Fibroblast of the conjunctiva (primary cell): ENCODE results near the gene CIB4.
A peak's percentile ranks its signal among the peaks of the same experiment; 100 is the strongest.

Source experiments
- DNase-seq: peaks from one replicate; pipeline ENCODE4 v3.0.0-alpha.2; 2010; ENCODE audit warnings: low read depth

The CIB4 gene

GRCh38 chr2:26581991-26582842 lies 58.9 kb downstream of the CIB4 start:
- no peak for DNase-seq

DNA sequence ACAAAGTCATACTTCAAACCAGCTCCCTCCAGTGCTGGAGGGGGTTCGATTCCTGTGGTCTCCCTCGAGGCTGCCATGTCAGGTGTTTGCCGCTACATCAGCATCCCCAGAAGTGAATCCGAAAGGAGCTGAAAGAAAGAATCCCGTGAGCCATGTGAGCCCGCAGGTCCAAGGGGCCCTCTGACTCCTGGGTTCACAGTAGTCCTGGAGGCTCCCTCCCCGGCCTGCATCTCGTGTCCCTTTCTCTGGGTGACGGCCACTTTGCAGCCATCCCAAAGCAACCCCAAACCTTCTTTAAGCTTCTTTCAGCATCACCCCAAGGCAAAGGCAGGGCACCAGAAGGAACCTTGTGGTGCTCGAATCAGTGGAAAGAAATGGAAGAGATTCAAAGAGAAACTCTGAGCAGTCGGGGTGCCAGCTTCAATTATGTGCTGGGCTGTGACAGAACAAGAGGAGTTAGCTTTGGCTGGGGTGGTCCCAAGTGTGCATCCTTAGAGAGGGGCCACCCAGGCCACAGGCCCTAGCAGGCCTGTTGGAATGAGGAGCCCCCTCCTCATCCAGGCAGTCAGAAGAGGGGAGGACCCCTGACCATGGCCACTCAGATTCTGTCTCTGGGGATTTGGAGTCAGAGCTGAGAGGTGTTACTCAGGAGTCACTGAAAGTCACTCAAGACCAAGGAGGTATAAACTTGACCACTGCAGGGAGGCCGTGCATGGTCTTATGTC lies 59.7 kb downstream of the CIB4 start:
- DNase-seq, result no peak

DNA sequence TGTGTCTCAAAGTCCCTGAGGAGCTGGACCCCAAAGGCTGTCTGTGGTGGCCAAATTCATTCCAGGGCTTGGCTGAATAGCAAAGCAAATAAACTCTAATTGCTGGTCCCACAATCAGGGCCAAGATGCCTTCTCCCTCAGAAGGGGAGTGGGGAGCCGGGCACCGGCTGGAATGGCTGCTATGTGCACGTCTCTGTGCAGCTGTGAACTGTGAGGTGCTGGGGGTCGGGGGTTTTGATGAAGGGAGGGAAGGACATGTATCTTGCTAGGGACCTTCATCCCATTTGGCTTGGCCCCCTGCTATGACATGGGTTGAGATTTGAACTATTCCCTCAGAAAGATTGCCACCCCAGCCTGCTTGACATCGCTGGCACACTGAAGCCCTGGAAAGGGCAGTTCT lies 60.4 kb downstream of the CIB4 start:
- DNase-seq, result no peak

DNA sequence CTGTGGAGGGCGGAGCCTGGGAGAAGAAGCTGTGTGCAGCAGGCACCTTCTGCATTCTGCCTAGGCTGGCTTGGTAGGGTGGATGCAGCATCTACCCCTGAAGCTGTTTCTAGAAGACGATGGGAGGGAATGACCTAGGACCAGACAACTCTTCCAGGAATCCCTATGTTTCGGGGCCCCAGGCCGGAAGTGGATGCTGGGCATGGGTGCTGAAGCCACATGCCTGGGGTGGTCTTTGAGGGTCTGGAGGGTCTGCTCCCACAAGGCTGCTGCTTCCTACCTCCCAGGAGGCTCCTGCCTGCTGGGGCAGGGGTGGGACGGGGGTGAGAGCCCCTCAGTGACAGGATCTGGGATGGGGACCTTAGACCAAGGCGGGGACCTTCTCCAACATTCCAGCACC lies 61.0 kb downstream of the CIB4 start:
- DNase-seq, result no peak

GRCh38 chr2:26579723-26580040 lies 61.5 kb downstream of the CIB4 start:
- no peak for DNase-seq

DNA sequence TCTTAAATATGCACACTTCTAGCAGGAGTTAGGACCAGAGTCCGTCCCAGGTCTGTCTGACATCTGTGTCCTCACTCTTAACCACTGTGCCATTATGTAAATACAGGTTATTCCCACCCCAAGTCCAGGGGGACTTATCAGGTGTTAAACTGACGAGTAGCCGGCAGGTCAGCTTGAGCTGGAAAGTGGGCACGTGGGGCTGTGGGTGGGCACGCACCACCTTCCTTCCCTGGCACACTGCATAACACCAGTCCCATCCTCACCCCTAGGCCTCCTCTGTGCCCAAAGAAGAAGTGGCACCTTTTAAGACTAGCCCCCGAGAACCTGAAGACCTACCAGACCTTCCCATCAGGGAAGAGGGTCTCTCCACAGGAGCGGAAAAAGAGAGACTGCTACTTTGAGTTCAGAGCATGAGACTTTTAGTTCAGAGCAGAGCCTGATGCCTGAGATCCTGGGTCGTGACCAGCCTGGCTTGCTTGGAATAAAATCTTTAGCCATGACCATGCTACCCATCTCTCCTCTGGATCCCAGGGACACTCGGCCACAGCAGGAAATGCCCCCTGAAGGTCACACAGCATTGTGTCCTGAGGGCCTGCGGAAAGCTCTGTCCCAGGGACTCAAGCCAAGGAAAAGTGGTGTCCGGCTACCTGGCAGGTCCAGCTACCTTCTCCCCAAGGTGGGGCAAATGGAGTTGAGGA lies 62.0 kb downstream of the CIB4 start:
- DNase-seq, result no peak

- DNase-seq, result no peak
These were observed 62.6 kb downstream of the CIB4 start for GRCh38 chr2:26578581-26578980.

GRCh38 chr2:26578113-26578458 lies 63.1 kb downstream of the CIB4 start:
- DNase-seq, result no peak

GRCh38 chr2:26577442-26578112 lies 63.6 kb downstream of the CIB4 start:
- peak; percentile 38 for DNase-seq

GRCh38 chr2:26576565-26577441 lies 64.4 kb downstream of the CIB4 start:
- DNase-seq, result no peak

DNA sequence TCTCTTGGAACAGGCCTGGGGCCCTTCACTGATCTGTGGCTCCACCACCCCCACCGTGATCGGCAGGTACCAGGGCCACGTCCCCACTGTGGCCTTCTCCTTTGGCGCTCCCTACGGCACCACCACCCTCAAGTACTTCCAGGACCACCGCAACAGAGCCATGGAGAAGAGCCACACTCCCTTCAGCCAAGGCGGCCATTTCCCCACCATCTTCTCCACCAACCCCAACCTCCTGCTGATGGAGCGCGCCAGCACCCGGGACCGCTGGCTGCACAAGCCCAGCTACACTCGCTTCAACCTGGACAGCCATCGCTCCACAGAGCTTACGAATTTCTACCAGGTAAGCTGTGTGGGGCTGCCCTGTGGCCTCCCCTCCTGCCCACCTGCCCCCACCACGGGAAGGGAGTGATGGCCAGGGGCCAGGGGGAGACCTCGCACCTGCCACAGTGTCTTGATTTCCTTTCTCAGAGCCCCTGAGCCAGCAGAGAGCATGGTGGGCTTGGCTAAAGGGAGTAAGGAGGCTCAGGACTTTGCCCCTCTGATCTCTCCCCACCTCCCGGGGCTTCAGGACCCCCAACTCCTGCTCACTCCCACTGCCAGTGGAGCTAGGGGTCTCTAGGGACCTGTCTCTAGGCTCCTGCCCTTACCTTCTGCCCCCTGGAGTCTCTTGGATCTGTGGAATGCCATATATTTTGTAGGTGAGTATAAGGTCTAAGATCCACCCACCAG lies 65.2 kb downstream of the CIB4 start:
- DNase-seq, result no peak

GRCh38 chr2:26574900-26575560 lies 66.1 kb downstream of the CIB4 start:
- no peak for DNase-seq

DNA sequence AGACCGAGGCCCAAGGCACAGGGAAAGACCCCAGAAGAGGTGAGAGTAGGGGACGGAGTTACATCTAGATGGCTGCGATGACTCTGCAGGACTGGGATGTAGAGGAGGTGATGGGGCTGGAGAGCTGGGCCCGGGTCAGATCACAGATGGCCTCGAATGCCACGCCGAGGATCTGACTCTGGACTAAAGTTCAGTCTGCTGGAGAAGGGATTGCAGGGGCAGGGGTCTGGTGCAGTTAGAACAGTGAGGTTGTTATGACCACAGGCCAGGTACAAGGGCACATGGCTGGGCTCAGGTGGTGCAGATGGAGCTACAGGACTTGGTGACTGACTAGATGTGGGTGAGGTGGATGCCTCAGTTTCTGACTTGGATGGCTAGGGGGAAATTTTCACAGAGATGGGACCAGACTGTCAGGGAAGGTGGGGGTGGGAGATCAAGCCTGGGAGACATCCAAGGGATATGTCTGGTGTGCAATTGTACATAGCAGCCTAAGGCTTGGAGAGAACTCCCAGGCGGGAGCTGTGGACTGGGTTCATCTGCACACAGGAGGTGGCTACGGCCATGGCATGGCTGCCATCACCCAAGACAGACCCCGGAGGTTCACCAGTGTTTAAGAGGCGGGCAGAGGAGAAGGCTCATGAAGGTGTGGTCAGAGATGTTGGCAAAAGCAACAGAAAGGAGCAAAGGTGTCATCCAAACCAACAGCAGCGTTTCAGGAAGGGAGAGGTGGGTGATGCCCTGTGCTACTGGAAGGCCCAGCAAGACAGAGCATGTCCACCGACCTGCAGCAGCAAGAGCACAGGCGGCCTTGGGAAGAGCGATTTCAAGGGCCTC lies 66.9 kb downstream of the CIB4 start:
- DNase-seq, result no peak

GRCh38 chr2:26573241-26573925 lies 67.8 kb downstream of the CIB4 start:
- no peak for DNase-seq

- DNase-seq, result no peak
These were observed 68.6 kb downstream of the CIB4 start for GRCh38 chr2:26572591-26572990.

DNA sequence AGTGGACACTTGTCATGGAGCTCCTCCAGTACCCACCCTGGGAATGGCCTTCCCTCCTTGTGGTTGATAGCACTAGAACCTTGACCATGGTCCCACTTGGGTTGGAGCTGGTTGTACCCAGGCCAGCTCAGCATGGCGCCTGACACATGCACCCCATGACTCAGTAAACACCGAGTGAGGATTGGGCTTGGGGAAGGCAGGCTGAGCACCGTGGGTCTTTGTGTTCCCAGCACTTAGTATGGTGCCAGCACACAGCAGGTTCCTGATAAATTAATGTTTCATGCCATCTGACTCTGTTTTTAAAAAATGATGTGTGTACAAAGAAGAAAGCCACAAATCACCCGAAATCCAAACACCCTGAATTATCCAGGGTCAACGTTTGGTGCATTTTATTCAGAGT lies 69.8 kb downstream of the CIB4 start:
- no peak for DNase-seq

DNA sequence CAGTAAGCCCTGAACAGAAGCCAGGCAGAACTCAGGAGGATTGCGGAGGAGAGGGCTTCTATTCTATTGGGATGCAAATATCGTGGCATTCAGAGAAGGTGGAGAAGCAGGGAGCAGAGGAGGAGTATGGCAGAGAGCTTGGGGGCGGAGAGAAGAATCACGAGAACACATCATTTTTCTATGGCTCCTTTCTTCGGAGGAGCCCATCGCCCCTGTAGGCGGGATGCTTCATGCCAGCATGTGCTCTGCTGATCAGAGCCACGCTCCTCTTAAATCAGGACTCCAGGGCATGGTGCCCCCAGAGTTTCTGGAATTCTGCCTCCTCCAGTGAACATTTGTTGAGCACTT lies 71.1 kb downstream of the CIB4 start:
- DNase-seq, result no peak

GRCh38 chr2:26569216-26570082 lies 71.7 kb downstream of the CIB4 start:
- no peak for DNase-seq
